Myocyte (in vitro differentiated cells): ENCODE results near the gene PNKD. TPM values are rescaled to one million over a fixed set of nuclear protein-coding genes. Genes with fewer than 3 reads are reported as not detected.

ENCODE experiments used
- DNase-seq: peaks from one replicate; pipeline ENCODE4 v3.0.0-alpha.2; 2012; ENCODE audit warnings: low read depth
- total RNA-seq: library from RNA; depleted of rRNA; stranded (reverse); fragments of >200 nt; gene quantifications from 2 replicates; pipeline ENCODE4 v1.2.3, GENCODE V29; 2014

PNKD gene
- total RNA-seq, 1 donor from 2014 or later, result 30.6 TPM

GRCh38 chr2:218369330-218369729, 99.0 kb downstream of the PNKD start:
- DNase-seq, result no peak

DNA sequence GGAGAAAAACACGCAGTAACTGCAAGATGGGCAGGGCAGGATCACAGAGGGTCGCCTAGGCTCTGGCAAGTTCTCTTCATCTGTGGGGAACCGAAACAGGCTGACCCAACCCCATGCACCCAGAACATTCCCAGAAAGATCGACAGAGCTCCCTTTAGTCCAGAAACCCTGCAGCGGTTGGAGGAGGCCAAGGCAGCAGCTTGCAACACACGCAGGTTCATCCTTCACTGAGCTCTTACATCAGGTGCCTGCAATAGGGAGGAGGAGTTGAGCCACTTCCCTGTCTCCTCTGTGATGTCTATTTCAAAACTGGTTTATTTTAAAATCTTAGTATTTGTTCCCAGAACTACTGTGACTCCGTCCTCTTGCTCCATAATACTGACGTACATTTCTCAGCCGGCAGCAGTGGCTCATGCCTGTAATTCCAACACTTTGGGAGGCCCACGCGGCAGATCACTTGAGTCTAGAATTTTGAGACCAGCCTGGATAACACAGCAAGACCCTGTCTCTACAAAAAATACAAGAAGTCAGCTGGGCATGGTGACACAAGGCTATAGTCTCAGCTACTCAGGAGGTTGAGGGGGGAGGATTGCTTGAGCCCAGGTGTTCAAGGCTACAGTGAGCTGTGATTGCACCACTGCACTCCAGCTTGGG, 100.2 kb downstream of the PNKD start:
- no peak for DNase-seq

DNA sequence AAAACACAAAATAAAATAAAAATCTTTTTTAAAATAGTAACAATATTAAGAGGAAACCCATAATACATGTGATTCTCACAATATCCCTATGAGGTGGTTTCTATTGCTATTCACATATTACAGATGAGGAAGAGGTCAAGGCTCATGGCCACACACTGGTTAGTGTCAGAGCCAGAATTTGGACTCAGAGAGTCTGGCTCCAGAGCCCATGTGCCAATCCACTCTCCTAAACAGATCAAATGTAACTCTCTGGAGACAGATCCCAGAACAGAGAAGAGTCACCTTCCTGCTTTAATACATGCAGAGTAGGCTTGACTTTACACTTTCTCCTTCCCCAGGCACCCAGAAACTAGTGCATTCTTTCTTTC, 101.6 kb downstream of the PNKD start:
- DNase-seq, result no peak

DNA sequence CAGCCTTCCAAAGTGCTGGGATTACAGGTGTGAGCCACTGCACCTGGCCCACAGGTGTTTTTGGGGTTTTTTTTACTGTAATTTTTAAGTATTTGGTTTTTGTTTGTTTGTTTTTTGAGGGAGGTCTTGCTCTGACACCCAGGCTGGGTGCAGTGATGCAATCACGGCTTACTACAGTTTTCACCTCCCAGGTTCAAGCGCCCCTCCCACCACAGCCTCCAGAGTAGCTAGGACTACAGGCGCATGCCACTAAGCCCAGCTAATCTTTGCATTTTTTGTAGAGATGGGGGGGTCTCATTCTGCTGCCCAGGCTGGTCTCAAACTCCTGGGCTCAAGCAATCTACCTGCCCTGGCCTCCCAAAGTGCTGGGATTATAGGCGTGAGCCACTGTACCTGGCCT, 104.5 kb downstream of the PNKD start:
- no peak for DNase-seq

DNA sequence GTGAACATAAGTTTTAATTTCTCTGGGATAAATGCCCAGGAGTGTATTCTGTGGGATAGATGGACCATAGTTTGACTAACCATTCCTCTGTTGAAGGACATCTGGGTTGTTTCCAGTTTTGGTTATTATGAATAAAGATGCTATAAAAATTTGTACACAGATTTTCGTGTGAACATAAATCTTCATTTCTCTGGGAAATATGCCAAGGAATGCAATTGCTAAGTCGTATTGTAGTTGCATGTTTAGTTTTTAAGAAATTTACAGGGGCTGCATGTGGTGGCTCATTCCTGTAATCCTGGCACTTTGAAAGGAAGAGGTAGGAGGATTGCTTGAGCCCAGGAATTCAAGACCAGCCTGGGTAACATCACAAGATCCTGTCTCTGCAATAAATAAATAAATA, 104.9 kb downstream of the PNKD start:
- peak; percentile 59 for DNase-seq

GRCh38 chr2:218378053-218378452, 107.7 kb downstream of the PNKD start:
- no peak for DNase-seq

- no peak for DNase-seq
Observed at GRCh38 chr2:218381916-218382366, 111.6 kb downstream of the PNKD start, which contains the start of gene SLC11A1. SLC11A1 (plus strand) TSS chr2:218382273; CDS start chr2:218382369, 96 bp downstream.

DNA sequence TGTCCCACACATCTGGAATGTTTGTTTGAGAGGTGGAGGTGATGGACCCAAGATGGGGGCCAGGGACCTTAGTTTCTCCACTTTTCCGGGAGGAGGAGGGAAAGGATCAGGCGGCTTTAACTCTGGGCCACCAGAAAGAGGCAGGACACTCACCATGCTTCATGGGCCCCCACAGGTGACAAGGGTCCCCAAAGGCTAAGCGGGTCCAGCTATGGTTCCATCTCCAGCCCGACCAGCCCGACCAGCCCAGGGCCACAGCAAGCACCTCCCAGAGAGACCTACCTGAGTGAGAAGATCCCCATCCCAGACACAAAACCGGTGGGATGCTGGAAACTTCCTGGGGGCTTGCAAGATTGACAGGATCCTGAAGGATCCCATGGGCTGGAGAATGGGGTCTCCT, 112.5 kb downstream of the PNKD start:
- no peak for DNase-seq

DNA sequence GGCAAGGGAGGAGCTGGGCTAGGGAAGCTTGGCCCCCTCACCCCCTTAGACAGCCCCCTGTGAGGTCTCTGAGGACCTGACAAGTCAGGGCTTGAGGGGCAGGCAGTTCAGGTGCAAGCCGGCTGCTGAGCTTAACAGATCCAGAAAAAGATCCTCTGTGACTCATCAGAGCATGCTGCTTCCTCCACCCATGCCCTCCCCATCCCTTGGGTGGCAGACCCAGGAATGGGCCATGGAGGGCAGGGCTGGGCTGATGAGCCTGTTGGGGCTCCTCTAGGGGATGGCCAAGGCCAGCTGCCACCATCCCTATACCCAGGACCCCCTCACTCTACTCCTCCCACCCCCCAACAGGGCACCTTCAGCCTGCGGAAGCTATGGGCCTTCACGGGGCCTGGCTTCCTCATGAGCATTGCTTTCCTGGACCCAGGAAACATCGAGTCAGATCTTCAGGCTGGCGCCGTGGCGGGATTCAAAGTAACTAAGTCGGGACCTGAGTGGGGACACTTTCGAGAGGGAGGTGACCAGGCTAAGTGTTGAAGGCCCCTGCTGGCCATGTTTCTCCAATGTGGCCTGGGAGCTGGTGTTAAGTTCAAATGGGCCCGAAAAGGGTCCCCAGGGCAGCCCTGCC, 113.7 kb downstream of the PNKD start:
- peak; percentile 37 for DNase-seq

DNA sequence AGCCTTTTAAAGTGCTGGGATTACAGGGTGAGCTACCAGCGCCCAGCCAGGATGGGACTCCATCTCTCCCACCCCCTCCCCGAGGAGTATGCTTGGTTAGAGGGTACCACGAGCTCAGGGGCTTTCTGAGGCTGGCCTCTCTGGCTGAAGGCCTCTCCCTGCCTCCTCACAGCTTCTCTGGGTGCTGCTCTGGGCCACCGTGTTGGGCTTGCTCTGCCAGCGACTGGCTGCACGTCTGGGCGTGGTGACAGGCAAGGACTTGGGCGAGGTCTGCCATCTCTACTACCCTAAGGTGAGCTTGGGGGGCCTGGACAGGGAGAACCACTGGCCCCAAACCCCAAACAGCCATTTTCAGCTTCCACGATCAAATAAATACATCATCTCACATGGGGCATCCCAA, 114.7 kb downstream of the PNKD start:
- no peak for DNase-seq

DNA sequence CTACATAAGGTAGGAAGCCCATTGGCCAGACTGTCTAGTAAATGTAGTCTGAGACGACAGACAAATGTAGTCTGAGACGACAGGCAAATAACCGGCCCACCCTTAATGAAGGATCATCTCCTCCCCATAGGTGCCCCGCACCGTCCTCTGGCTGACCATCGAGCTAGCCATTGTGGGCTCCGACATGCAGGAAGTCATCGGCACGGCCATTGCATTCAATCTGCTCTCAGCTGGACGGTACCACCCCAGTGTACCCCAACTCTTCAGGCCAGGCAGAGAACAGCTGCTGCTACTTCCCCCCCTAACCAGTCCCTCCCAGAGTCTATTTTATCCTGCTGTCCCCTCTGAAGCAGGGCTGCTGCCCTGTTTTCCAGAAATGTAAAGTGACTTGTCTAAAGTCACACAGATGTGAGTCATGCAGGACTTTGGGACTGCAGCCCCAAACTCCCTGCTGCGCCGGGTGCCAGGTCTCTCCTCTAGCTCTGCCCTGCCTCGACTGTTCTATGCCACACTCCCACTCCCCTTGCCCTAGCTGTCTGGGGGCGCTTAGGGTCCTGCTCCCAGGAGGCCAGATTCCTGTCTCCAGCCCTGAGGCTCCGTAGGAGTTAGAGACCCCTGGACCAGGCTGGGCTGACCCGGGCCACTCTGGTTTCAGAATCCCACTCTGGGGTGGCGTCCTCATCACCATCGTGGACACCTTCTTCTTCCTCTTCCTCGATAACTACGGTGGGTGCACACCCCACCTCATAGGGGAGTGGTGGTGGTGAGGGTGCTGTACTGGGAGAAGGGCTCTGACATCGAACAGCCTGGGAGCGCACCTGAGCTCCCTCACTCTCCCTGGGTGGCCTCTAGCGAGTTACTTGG, 116.4 kb downstream of the PNKD start:
- DNase-seq, result no peak

GRCh38 chr2:218387369-218388194, 117.3 kb downstream of the PNKD start:
- DNase-seq, result no peak

DNA sequence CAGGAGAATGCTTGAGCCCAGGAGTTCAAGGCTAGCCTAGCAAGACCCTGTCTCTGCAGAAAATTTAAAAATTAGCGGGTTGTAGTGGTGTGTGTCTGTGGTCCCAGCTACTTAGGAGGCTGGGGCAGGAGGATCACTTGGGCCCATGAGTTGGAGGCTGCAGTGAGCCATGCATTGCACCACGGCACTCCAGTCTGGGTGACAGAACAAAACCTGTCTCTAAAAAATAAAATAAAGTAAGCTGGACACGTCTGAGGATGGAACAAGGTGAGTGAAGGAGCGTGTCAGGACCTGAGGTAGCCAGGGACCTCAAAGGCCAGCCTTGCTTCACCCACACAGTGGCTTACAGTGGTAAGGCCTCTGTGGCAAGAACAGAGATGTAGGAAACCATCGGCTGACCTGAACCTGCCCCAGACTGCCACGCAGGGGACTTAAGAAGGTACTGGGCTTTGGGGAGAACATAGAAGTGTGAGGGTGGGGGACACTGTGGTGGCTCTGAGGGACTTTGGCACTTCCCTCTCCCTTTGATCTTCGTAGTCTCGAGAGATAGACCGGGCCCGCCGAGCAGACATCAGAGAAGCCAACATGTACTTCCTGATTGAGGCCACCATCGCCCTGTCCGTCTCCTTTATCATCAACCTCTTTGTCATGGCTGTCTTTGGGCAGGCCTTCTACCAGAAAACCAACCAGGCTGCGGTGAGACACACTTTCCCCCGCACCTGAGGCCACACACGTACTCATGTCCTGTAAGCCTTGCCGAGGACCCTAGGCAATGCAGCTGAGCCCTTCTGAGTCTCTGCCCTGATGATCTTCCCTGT, 119.2 kb downstream of the PNKD start:
- DNase-seq, result no peak

DNA sequence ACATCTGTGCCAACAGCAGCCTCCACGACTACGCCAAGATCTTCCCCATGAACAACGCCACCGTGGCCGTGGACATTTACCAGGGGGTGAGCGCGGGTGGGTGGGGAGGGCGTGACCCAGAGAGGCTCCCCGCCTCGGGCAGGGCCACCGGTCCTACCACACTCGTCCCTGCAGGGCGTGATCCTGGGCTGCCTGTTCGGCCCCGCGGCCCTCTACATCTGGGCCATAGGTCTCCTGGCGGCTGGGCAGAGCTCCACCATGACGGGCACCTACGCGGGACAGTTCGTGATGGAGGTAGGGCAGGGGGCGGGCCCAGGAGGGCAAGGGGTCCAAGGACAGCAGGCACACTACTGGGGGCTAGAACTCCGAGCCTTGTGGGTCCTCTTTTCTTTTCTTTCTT, 120.9 kb downstream of the PNKD start:
- no peak for DNase-seq

- DNase-seq, result no peak
Observed at GRCh38 chr2:218392459-218392858, 122.1 kb downstream of the PNKD start.

- no peak for DNase-seq
Observed at GRCh38 chr2:218392891-218393462, 122.7 kb downstream of the PNKD start.

- DNase-seq, result no peak
Observed at GRCh38 chr2:218393750-218394290, 123.5 kb downstream of the PNKD start.

DNA sequence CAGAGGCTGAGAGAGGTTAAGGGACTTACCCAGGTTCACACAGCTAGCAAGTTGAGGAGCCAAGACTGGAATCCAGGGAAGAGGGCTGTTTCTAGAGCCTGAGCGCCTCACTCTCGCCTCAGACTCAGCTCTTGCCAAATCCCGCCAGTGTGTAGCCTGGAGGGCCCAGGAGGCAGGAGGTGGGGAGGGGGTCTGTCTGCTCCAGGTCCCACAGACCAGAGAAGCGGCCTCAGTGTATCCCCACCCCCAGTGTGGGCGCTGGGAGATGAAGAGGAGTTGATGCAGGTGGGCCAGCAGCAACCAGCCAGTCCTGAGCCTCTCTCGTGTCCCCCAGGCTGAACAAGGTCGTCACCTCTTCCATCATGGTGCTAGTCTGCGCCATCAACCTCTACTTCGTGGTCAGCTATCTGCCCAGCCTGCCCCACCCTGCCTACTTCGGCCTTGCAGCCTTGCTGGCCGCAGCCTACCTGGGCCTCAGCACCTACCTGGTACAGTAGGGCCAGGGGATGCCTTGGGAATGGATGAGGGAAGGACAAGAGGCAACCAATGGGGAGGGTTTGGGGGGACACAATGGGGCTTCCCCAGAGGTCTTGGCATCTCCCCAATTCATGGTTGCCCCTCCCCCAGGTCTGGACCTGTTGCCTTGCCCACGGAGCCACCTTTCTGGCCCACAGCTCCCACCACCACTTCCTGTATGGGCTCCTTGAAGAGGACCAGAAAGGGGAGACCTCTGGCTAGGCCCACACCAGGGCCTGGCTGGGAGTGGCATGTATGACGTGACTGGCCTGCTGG, 124.2 kb downstream of the PNKD start:
- DNase-seq, result no peak

DNA sequence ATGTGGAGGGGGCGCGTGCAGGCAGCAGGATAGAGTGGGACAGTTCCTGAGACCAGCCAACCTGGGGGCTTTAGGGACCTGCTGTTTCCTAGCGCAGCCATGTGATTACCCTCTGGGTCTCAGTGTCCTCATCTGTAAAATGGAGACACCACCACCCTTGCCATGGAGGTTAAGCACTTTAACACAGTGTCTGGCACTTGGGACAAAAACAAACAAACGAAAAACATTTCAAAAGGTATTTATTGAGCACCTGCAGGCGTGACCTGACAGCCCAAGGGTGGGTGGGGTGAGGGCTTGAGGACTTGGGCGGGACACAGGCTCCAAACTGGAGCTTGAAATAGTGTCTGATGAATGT, 124.7 kb downstream of the PNKD start:
- no peak for DNase-seq
